Loucy (cell line): ENCODE data around the gene ERGIC3.

Source experiments
- H2AFZ ChIP-seq: fragments of 200-600 bp; sonication (generic); 2 replicates; pipeline ENCODE4 v1.6.0; 2016; ENCODE audit warnings: antibody characterized with exemption, mild to moderate bottlenecking, low read length, moderate library complexity
- H3F3A ChIP-seq: fragments of 200-600 bp; 2 replicates; pipeline ENCODE4 v1.6.0; 2016; ENCODE audit warnings: antibody characterized with exemption, low read depth, mild to moderate bottlenecking
- H3K27me3 ChIP-seq: fragments of 200-600 bp; sonication (generic); 2 replicates; pipeline ENCODE4 v1.6.1; 2014; ENCODE audit warnings: low read length, mild to moderate bottlenecking; ENCODE audit not compliant: insufficient read depth, poor library complexity, severe bottlenecking
- H3K36me3 ChIP-seq: fragments of 200-600 bp; sonication (generic); 2 replicates; pipeline ENCODE4 v1.6.1; 2016; ENCODE audit warnings: low read length; ENCODE audit not compliant: insufficient read depth
- H3K4me1 ChIP-seq: fragments of 200-600 bp; sonication (generic); 2 replicates; pipeline ENCODE4 v1.5.1; 2014; ENCODE audit warnings: low read length, mild to moderate bottlenecking; ENCODE audit not compliant: insufficient read depth, poor library complexity, severe bottlenecking
- H3K4me2 ChIP-seq: fragments of 200-600 bp; sonication (generic); 2 replicates; pipeline ENCODE4 v1.6.0; 2014; ENCODE audit warnings: antibody characterized with exemption, low read length, low read depth, mild to moderate bottlenecking; ENCODE audit not compliant: poor library complexity, severe bottlenecking
- H3K4me3 ChIP-seq: fragments of 200-600 bp; sonication (generic); 2 replicates; pipeline ENCODE4 v1.5.1; 2014; ENCODE audit warnings: low read length, mild to moderate bottlenecking, mixed read lengths; ENCODE audit not compliant: poor library complexity, severe bottlenecking
- H3K79me2 ChIP-seq: fragments of 200-600 bp; sonication (generic); 2 replicates; pipeline ENCODE4 v1.6.1; 2014; ENCODE audit warnings: low read length; ENCODE audit not compliant: insufficient read depth
- H3K9ac ChIP-seq: fragments of 200-600 bp; sonication (generic); 2 replicates; pipeline ENCODE4 v1.6.0; 2014; ENCODE audit warnings: mild to moderate bottlenecking, low read depth, low read length, moderate library complexity; ENCODE audit not compliant: poor library complexity, severe bottlenecking
- H3K9me2 ChIP-seq: fragments of 200-600 bp; sonication (generic); replicated peaks from 2 replicates; pipeline ENCODE4 v1.6.1; 2016; ENCODE audit warnings: low read depth, low read length, mixed read lengths
- H3K9me3 ChIP-seq: fragments of 200-600 bp; sonication (generic); 2 replicates; pipeline ENCODE4 v1.6.1; 2014; ENCODE audit warnings: mild to moderate bottlenecking, antibody characterized with exemption, low read length, low read depth; ENCODE audit not compliant: insufficient read depth
- H4K20me1 ChIP-seq: fragments of 200-600 bp; sonication (generic); 2 replicates; pipeline ENCODE4 v1.6.0; 2014; ENCODE audit warnings: antibody characterized with exemption, low read length, mild to moderate bottlenecking; ENCODE audit not compliant: insufficient read depth, poor library complexity, severe bottlenecking
- EZH2phosphoT487 ChIP-seq: fragments of 200-600 bp; IDR thresholded peaks from 2 replicates; pipeline ENCODE4 v1.6.1; 2018; ENCODE audit warnings: antibody characterized with exemption, mild to moderate bottlenecking, moderate library complexity, borderline replicate concordance
- TF ChIP-seq, protein P1 (sequence below): fragments of 200-600 bp; sonication (generic); conservative IDR thresholded peaks from 2 replicates; pipeline ENCODE4 v1.5.1; 2014; ENCODE audit warnings: mild to moderate bottlenecking, antibody characterized with exemption, low read length

The ERGIC3 gene

GRCh38 chr20:35572838-35573237 is 31.0 kb downstream of the ERGIC3 start:
- no peak overlapping the region for H3K9ac ChIP-seq
- H3K36me3 ChIP-seq, result no peaks in the 10 kb centered on the region
- no peaks in the 10 kb centered on the region for H3K9me2 ChIP-seq
- H3F3A ChIP-seq, result no peaks in the 10 kb centered on the region
- no peaks in the 10 kb centered on the region for H4K20me1 ChIP-seq
- no peak overlapping the region for H3K4me3 ChIP-seq
- H2AFZ ChIP-seq, result no peak overlapping the region
- H3K4me1 ChIP-seq, result no peaks in the 10 kb centered on the region
- no peaks in the 10 kb centered on the region for H3K27me3 ChIP-seq
- TF ChIP-seq, protein P1, sequence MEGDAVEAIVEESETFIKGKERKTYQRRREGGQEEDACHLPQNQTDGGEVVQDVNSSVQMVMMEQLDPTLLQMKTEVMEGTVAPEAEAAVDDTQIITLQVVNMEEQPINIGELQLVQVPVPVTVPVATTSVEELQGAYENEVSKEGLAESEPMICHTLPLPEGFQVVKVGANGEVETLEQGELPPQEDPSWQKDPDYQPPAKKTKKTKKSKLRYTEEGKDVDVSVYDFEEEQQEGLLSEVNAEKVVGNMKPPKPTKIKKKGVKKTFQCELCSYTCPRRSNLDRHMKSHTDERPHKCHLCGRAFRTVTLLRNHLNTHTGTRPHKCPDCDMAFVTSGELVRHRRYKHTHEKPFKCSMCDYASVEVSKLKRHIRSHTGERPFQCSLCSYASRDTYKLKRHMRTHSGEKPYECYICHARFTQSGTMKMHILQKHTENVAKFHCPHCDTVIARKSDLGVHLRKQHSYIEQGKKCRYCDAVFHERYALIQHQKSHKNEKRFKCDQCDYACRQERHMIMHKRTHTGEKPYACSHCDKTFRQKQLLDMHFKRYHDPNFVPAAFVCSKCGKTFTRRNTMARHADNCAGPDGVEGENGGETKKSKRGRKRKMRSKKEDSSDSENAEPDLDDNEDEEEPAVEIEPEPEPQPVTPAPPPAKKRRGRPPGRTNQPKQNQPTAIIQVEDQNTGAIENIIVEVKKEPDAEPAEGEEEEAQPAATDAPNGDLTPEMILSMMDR, result no peak
- no peak for TF ChIP-seq EZH2phosphoT487
- H3K79me2 ChIP-seq, result no peaks in the 10 kb centered on the region
- H3K9me3 ChIP-seq, result no peaks in the 10 kb centered on the region
- H3K4me2 ChIP-seq, result no peak overlapping the region

GRCh38 chr20:35575958-35576357 is 34.1 kb downstream of the ERGIC3 start:
- Histone ChIP-seq H3F3A (no peaks in the 10 kb centered on the region), H3K9me3 (no peaks in the 10 kb centered on the region), H3K27me3 (no peaks in the 10 kb centered on the region), H3K9ac (no peak overlapping the region), H3K4me1 (no peaks in the 10 kb centered on the region), H3K4me3 (no peak overlapping the region), H3K36me3 (no peaks in the 10 kb centered on the region), H4K20me1 (no peaks in the 10 kb centered on the region), H2AFZ (no peak overlapping the region), H3K4me2 (no peak overlapping the region), H3K79me2 (no peaks in the 10 kb centered on the region), H3K9me2 (no peaks in the 10 kb centered on the region)
- TF ChIP-seq, protein P1, result no peak
- no peak for TF ChIP-seq EZH2phosphoT487

DNA sequence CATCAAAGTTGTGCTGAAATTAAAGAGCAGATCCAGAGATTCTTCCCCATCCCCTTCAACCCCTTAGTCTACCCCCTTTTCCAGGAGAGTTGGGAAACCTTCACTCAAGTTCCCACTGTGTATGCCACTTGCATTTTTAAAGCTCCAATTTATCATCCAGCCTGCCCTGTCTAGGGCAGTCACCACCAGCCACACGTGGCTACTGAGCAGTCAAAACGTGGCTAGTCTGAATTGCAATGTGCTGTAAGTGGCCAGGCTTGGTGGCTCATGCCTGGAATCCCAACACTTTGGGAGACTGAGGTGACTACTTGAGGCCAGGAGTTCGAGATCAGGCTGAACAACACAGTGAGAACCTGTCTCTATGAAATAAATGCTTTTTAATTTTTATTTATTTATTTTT is 34.9 kb downstream of the ERGIC3 start:
- no peaks in the 10 kb centered on the region for H3K9me3 ChIP-seq
- TF ChIP-seq, protein P1, result no peak
- no peak for TF ChIP-seq EZH2phosphoT487
- H3K36me3 ChIP-seq, result no peaks in the 10 kb centered on the region
- no peaks in the 10 kb centered on the region for H3K27me3 ChIP-seq
- H3K4me3 ChIP-seq, result no peak overlapping the region
- H4K20me1 ChIP-seq, result no peaks in the 10 kb centered on the region
- no peaks in the 10 kb centered on the region for H3K4me1 ChIP-seq
- no peak overlapping the region for H2AFZ ChIP-seq
- no peak overlapping the region for H3K9ac ChIP-seq
- H3F3A ChIP-seq, result no peaks in the 10 kb centered on the region
- H3K9me2 ChIP-seq, result no peaks in the 10 kb centered on the region
- no peak overlapping the region for H3K4me2 ChIP-seq
- H3K79me2 ChIP-seq, result no peaks in the 10 kb centered on the region
